HG03135 (cell line): ENCODE data around the gene CCDC92.

ENCODE experiments used
- ATAC-seq: cut with Tn5 transposase; IDR thresholded peaks from one replicate; pipeline ENCODE4 v1.9.1; 2021; ENCODE audit warnings: mild to moderate bottlenecking, moderate library complexity; ENCODE audit not compliant: unreplicated experiment

Gene CCDC92

DNA sequence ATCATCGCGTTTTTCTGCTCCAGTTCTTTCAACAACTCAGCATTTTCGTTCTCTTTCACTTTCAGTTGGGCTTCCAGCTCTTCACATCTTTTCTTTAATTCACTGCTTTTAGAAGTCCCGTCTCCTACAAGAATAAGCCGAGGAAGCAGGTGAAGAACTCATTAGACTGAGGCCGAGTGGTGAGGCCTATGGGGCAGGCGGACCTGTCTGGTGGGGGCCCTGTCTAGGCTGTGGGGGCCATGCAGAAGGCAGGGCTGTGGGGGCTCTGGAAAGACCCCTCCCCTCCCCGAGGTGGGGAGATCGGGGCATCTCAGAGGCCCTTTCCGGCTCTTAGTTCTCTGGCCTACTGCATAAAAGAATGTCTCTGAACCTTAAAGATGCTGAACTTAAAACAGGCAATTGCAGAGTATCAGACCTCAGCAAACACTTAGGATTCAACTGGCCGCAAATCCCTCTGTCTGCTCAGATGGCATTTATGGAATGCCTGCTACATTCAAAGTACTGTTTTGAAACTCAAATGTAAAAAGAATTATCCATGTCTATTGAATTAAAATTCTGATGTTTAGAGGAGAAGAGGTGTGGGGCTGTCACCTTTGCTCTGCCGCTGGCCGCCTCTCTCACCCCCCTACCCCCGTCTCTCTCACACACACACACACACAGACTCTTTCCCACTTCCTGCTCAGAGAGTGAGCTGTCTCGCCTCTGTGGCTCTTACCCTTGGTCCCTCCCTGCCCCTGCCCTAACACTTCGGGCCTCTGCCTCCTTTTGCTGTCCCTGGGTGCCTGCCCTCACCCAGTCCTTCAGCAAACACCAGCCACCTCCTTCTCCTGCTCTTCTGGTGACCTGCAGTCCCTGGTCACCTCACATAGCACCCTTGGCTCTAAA is 34.7 kb downstream of the CCDC92 start:
- ATAC-seq, result no peak

DNA sequence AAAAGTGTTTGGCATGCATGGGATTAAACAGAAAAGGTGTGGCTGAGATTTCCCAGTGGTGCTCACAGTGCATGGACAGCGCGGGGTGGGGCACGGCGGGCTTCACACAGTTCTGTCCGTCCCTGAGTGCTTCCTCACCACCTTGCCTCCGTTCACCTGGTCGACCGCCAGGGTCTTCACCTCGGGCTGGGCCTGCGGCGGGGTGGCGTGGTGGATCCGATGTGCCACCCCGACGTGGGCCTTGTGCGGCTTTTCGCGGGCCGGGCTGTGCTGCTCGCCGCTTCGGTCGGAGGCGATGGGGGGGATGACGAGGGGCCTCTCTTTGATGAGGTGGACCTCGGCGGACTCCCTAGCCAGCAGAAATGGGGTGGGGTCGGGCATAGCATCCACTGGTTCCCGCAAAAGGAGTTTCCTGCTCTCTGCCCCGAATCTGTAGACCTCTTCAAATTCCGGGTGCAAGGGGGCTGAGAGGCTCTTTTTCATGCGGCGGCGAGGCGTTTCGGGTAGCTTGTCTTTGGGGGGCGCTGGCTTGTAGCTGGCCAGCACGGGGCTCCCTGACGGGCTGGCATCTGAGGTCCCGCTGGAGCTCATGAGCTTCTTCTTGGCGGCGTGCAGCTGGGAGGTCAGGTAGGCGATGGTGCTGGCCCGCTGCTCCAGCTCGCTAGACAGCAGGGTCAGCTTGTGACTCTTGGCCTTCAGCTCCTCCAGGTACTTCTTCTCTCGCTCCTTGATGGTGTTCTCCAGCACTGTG is 35.5 kb downstream of the CCDC92 start:
- ATAC-seq, result no peak

DNA sequence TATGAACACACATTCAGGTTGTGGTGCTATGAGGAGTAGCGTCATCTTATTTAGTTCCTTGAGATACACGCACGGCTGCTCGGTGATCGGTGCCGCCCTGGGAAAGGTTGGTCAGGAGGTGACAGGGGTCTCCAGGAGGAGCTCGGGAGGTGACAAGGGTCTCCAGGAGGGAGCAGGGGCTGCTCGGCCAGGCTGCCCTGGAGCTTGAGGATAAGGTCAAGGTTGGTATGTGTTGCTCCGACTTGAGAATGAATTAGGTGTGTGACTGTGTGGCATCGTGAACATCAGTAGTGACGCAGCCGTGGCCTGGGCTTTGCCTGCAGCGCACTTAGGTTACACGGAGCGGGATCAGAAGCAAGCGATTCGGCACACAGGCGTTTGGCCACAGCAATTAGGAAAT is 36.2 kb downstream of the CCDC92 start:
- no peak for ATAC-seq

DNA sequence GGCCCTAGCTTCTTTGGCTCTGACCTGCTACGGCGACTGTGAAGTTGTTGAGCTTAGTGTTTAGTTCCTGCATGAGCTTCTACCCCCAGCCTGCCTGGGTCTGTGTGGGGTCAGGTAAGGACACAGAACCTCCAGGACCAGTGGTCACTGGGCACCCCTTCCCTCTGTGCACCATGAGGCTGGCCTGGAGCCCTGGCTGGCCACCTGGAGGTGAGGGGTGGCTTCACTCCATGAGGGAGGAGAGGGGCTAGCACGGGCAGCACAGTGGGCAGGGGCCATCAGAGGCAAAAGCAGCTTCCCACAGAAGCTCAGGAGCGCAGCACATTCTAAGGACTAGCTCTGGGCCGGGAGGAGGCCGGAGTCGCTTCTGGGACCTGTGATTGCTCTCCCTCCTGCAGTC is 36.7 kb downstream of the CCDC92 start:
- no peak for ATAC-seq

DNA sequence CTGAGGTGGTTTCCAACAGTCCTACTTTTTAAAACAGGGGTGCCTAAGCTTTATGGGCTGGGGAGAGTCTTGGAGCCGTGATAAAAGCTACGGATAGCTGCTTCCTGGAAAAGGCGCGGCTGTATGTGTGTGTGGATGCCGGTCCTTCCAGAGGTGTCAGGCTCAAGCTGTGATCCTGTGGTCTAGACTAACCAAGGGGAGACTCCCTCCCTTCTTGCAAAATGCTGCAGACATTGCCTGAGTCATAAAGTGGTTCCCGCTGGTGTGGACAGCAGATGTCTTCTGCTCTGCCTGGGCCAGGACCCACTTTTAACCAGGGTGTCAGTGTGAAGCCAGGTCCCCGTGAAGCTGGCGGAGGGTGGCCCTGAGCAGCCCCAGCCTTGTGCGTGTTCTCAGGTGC is 37.8 kb downstream of the CCDC92 start:
- ATAC-seq, result no peak

DNA sequence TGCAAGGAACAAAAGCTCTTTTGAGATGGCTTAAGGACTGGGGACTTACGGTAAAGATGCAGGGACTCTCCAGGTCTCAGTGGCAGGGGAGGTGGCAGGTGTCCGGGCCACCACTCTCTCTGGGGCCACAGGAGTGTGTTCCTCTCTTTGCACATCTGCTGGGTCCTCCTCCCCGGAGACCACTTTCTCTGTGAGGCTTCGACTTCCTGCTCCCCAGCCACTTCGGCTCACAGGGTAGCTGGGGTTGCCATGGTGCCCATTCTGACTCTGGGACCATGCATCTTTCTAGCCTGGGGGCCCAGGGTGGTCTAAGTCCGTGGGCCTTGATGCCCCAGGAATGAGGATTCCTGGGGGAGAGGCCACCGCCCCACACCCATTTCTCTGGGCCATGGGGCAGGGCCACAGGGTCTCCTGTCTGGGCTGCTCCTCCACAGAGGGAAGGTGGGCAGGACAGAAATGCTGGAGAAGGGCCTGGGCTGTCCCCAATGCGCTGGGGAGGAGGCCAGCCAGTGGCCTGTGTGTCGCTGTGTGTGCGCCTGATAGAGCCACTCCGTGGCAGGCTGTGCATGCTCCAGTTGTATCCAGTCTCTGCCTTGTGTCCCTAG is 38.5 kb downstream of the CCDC92 start:
- ATAC-seq, result no peak

DNA sequence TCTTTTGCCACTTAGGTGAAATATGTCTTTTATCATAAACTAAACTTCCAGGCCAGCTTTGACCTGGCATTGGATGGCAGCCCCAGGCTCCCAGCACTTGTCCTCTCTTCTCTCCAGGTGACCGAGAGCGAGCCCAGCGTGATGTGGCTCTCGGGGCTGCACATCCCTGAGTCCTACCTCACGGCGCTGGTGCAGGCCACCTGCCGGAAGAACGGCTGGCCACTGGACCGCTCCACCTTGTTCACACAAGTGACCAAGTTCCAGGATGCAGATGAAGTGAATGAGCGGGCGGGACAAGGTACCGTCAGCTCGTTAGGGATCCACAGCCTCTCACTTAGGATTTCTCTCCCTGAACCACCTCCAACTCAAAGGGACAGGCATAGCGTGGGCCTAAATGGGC is 39.4 kb downstream of the CCDC92 start:
- no peak for ATAC-seq

DNA sequence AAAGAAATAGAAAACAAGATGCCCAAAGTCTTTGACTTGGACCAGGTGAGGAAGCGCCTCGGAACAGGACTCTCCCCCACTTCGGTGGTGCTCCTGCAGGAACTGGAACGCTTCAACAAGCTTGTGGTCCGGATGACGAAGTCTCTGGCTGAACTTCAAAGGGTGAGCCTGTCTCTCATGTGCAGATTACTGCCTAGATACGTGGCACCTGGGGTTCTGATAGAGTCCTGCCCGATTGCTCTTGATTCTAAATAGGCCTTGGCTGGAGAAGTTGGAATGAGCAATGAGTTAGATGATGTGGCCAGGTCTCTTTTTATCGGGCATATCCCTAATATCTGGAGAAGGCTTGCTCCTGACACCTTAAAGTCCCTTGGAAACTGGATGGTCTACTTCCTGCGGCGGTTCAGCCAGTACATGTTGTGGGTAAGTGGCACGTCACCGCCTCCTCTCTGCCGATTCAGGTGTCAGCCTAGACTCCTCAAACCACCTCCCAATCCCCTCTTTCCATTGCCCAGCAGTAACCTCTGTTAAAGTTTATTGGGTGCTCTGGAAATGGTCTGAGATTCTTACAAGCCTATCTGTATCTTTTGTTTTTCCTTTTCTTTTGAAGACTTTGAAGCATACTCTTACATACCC is 40.8 kb downstream of the CCDC92 start:
- no peak for ATAC-seq

DNA sequence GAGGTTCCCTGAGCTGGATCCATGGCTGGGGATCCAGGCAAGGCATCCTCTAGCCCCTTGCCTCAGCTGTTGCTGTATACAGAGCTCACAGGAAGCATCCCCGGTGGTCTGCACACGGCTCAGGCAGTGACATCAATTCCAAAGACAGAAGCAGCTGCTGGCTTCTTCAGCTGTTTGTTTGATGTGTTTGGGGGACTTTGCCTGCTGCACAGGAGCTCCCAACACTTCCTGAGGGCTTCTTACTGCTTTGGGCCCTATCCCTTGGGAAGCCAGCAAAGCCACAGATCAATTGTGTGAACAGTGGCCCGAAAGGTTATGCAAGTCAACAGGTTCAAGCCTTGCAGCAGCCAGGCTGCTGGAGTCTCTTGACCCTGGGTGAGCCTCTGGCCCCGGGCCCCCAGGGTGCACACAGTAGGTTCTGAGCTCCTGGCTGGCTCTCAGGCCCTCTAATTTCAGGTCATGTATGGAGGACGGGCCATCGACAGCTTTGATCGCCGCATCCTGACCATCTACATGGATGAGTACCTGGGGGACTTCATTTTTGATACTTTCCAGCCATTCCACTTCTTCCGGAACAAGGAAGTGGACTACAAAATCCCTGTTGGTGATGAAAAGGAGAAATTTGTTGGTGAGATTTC is 42.6 kb downstream of the CCDC92 start:
- ATAC-seq, result no peak

DNA sequence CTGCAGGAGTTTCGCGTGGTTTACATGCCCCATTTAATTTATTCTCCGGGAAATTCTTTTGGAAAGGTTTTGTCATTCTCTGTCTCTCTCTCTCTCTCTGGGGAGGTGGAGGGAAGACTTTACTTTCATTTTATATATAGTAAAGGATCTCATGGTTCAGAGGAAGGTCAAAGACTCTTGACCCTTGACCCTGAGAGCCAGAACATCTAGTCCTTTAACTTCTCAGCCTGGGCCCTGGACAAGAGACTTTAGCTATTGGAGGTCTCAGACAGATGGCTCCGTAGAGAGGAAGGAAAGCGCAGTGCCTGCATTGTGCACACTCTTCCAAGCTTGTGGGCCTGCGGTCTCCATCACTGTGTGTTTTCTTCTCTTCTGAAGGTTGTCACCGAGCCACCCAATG is 43.7 kb downstream of the CCDC92 start:
- no peak for ATAC-seq

DNA sequence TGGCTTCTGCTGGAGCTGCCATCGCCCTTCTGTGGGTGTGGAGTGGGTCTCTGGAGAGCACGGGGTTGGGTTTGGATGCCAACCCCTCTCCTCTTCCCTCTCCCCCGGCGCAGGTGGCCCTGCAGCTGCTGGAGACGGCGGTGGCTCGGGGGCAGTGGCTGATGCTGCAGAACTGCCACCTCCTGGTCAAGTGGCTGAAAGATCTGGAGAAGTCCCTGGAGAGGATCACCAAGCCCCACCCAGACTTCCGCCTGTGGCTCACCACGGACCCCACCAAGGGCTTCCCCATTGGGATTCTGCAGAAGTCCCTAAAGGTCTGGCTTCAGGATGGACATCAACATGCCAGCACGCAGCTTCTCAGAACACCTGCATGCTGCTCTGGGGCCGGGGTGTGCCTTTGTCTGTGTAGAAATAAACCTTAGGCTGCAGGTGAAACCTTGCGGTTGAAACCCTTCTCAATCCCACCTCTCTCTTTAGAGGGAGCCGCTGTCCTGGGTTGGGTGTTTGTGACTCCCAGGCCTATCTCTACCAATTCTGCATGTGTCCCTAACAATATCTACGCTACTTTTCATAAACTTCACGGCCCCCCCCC is 44.3 kb downstream of the CCDC92 start:
- ATAC-seq, result no peak

DNA sequence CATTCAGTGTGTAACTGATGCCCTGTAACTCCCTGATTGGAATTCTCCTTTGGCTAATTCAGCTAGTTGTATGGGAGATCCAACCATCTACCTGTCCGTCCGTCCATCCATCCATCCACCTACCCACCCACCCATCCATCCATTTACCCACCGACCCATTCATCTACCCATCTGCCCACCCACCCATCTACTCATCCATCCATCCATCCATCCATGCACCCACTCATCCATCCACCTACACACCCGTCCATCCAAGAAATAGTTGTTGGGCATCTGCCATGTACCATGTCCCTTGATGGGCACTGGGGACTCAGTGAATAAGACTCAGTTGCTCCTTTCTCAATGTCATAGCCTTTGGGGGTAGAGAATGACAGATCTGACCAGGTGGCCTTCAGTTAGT is 48.1 kb downstream of the CCDC92 start:
- no peak for ATAC-seq

DNA sequence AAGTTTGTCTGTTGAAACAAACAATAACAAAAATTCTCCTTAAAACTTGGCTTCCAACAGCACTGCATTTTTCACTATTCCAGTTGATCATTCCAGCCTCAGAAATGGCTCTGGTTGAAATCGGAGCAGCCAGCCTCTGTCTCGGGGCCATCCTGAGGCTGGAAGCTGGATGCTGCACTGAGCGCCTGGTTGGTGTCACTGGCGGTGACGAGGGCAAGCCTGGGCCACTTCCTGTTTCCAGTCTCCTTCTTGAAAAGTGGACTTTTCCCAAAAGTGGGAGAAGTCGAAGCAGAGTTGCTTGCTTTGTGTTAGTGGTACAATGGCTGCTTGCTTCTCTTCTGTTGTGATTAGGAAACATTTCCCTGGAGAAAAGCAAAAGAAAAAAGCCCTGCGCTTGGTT is 48.7 kb downstream of the CCDC92 start:
- ATAC-seq, result no peak

DNA sequence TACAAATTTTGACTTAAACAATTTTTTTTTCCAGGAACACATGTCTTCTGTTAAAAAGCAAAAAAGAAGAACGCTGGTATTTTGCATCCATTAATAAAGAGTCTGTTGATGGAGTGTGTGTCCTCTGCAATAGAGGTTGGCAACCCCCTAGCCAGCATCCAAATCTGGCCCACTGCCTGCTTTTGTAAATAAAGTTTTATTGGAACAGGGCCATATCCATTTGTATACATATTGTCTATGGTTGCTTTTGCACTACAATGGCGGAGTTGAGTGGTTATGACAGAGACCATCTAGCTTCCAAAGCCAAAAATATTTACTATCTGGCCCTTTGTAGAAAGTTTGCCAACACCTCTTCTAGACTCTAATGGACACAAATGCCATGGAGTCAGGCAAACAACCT is 49.6 kb downstream of the CCDC92 start:
- no peak for ATAC-seq

DNA sequence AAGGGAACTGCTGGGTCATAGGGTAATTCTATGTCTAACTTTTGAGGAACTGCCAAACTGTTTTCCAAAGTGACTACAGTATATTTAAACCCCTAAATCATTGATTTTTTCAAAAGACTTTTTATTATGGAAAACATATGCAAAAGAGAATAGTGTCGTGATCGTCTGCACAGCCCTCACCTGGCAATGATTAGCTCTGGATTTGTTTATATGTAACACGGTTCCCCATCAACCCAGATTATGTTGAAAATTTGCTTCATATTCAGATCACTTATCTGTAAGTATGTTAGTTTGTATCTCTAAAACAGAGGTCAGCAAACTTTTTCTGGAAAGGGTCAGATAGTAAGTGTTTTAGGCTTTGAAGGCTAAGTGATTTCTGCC is 52.7 kb downstream of the CCDC92 start:
- no peak for ATAC-seq

DNA sequence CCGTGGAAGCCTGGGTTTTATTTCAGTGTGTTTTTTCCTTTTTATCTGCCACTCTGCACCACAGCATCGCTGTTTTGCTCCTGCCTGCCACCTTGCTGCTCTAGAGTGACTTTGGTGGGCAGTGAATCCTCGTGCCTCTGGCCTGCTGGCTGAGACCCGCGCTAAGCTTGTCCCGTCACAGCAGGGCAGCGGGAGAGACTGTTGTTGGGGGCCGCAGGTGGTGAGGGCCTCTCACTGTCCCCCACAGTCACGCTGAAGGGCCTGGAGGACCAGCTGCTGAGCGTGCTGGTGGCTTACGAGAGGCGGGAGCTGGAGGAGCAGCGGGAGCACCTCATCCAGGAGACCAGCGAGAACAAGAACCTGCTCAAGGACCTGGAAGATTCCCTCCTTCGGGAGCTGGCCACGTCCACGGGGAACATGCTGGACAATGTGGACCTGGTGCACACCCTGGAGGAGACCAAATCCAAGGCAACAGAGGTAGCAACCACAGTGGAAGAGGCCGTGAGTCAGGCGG is 55.2 kb downstream of the CCDC92 start:
- no peak for ATAC-seq

DNA sequence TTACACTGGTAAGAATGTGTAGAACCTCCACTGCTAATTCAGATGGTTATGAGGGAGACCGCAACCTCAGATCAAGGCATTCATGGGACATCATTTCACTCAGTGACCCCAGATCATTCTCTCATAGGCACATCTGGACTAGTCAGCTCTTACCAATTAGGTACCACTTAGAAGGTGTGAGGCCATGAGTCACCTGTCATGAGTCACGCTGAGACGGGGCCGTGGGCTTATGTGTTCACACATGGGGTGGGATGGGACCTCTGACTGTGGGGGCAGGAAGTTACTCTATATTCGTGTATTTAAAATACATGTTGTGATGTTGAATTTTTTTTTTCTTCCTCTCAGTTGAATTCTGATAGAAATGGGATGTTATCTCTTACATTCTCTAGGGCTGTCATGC is 55.9 kb downstream of the CCDC92 start:
- no peak for ATAC-seq

DNA sequence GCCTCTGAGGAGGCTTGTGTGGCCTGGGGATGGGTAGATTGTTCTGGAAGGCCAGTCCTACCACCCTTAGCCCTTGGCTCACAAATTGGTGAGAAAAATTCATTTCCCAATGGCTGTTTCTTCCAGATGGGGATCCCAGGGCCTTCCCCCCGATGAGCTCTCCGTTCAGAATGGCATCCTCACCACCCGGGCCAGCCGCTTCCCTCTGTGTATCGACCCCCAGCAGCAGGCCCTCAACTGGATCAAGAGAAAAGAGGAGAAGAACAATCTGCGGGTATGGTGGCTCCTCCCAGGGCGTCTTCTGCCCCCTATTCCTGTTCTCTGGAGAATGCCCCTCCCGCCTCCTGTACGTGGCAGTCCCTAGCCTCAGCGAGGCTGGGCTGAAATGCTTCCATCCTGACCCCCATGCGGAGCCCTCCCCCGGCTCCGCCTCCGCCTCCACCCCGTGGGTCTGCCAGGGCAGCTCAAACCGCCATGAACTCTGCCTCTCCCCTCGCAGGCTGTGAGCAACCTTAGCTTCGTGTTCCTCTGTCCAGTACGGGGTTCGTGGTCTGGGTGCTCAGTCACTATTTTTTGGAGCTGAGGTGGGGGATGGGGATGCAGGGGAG is 57.8 kb downstream of the CCDC92 start:
- no peak for ATAC-seq

DNA sequence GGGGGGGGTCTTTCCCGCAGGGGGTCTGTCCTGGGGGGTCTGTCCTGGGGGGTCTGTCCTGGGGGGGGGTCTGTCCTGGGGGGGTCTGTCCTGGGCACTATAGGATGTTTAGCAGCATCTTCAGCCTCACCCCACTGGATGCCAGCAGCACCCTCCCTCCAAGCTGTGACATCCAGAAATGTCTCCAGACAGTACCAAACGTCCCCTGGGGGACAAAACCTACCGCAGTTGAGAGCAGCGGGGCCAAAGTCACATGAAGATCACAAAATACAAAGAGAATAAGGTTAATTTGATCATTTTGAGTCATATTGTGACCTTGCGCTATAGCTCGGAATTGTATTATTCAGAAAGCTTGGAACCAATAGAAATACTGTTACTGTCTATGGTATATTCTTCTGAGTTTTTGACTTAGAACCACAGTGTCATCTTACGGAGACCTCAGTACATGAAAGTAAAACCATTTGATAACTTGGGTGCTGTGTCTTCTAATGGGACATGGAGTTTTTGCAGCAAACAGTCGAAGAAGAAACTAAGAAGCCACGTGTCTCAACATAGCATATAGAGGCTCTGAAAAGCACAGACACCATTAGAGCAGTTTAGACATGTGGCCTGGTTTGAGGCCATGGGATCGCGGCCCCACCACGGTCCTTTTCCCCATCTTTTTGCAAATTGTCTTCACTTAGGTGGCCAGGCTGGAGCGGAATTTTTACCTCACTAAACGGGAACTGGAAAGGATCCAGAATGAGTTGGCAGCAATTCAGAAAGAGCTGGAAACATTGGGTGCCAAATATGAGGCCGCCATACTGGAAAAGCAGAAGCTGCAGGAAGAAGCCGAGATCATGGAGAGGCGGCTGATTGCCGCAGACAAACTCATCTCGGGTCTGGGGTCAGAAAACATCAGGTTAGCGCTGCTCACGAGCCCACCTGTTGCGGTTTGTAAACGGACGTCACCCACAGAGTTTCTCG is 59.9 kb downstream of the CCDC92 start:
- no peak for ATAC-seq
